TTC549 (cell line): ENCODE data around the gene DAB2IP.
"Not testable (repeated sequence)": the region's sequence is repeated elsewhere in the genome, so short reads cannot be mapped to it uniquely, and the experiment has no call there.

Source experiments
- FAIRE-seq: peaks from 2 replicates; lab custom pipeline; 2012; peaks lifted over from hg19 to GRCh38; lab: Jason Lieb, UNC

Gene DAB2IP

DNA sequence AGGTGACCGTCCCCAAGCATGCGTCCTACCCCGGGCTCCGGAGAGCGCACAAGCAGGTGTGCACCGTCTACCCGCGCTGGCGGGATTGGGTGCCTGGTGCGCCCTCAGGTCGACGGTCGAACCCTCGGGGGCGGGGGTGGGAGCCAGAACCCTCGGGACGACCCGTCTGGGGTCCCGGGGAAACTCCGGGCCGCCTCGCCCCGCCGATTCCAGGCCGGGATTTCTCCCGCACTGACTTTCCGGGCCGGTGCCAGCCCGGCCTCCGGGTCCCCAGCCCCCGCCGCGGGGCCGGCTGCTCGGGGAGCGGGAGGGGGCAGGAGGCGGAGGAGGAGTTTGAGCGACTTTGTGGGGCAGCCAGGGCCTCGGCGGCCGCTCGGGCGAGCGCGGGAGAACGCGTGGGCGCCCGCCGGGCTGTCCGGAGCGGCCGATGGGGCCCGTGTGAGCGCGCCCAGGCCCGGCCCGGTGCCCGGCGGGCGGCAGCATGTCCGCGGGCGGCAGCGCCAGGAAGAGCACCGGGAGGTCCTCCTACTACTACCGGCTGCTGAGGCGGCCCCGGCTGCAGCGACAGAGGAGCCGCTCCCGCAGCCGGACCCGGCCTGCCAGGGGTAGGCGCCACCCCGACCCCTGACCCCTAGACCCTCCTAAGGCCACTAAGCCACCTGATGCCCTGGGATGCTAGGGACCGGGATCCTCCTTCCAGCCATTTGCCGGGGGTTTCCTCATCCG is at the start of gene DAB2IP:
Gene DAB2IP, plus strand, starts transcription at position 340 of the 726 bp plus-strand sequence. Its CDS starts 142 bp downstream, at position 482.
- no peak for FAIRE-seq

DNA sequence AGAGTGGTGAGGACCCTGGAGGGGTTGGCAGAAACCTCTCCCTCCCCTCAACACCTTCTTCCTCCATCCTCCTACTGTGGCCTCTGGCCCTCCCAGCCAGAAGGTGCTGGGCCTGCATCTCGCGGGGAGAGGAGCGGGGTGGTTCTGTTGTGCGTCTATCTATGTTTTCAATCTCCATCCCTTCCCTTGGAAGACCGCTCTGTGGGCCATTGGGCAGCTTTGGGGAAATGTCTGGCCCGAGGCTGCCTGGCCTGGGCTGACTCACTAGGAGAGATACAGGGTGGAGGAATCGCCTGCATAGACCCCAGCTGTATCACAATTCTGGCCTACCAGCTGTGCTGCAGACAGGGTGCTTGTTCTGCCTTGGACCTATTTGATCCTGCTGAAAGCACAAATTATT is 48.4 kb upstream of the DAB2IP start:
- no peak for FAIRE-seq

DNA sequence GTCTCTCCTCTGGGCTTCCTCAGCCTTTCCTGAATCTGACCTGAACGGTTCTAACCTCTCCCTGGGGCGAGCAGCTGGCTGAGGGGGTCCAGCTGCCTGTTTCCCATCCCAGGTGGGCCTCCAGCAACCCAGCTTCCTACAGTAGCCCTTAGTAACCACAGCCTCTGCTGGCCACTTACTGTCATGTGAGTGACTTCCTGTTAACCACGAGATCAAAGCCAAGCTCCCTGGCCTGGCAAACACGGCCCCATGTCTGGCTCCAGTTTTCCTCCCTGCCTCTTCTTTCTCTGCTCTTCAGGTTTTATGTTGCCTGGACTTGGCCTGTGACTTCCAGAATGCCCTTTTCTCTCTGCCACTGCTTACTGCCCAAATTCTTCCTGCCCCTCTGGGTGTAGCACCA is 47.2 kb upstream of the DAB2IP start:
- FAIRE-seq: no peak

DNA sequence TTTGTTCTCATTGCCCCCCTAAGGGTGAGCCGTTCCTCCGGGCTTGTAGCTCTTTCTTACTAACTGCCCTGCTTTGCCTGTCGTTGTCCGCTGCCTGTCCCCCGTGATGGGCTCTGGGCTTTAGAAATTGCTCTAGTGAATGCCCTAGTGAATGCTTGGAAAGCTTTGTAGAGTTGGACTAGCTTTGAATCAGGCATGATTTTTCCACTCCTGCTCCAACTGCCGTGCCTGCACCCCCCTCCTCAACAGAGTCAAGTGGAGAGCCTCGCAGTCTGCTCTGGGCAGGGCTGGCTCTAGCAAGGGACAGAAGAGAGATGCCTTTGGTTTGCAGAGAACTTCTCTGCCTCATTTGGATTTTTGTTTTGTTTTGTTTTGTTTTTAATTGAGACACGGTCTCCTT is 46.8 kb upstream of the DAB2IP start:
- no peak for FAIRE-seq

DNA sequence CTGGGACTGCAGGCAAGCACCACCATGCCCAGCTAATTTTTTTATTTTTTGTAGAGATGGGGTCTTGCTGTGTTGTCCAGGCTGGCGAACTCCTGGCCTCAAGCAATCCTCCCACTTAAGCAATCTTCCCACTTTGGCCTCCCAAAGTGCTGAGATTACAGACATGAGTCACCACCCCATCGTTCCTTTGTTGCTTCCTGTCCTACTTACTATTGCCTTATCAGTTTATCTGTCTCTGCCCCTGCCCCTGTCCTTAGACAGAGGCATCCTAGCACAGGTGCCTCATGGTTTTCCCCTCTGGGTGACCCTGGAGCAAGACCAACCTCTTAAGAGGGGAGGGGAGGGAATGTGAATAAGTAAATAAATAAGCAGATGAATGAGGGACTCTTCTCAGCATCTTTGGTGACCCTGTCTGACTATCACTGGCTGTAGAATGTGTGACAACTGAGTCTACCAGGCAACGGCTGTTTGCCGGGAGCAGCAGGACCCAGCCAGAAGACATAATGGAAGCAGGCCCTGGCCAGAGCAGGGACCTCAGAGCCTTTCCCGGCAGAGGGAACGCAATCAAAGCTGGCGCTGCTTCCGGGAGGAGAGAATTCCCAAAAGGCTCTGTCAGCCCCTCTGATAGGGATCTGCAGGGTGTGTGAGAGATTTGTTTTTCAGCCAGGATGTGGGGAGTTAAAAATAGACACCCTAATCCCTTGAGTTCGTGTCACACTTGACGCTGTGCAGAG is 43.8 kb upstream of the DAB2IP start:
- no peak for FAIRE-seq

DNA sequence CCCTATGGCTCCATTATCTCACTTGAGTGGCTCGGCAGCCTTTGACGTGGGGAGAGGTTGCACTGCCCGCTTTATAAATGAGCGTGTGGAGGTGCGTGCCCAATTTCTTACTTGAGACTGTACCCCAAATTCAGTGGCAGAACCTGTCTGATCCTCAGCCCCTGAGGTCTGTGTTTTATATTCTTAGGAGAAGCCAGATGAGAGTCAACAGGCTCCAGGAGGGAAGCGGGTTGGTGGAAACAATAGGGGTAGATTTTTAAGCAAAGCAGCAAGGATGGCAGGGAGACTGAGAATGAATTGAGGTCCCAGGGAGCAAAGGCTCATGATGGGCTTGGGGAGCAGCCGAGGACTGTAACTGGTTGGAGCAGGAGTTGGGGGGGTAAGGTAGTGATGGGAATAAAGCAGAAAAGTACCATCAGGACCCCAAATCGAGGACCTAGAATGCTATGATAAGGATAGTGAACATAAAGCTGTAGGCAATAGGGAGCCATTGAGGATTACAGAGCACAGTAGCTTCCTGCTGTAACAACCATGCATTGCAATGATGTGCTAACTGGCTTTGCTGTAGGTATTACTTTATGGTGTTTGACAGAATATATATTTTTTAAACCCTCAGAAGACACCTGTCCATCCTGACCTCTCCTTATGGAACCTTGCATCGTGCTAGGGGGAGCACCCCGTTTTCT is 43.1 kb upstream of the DAB2IP start:
- no peak for FAIRE-seq

DNA sequence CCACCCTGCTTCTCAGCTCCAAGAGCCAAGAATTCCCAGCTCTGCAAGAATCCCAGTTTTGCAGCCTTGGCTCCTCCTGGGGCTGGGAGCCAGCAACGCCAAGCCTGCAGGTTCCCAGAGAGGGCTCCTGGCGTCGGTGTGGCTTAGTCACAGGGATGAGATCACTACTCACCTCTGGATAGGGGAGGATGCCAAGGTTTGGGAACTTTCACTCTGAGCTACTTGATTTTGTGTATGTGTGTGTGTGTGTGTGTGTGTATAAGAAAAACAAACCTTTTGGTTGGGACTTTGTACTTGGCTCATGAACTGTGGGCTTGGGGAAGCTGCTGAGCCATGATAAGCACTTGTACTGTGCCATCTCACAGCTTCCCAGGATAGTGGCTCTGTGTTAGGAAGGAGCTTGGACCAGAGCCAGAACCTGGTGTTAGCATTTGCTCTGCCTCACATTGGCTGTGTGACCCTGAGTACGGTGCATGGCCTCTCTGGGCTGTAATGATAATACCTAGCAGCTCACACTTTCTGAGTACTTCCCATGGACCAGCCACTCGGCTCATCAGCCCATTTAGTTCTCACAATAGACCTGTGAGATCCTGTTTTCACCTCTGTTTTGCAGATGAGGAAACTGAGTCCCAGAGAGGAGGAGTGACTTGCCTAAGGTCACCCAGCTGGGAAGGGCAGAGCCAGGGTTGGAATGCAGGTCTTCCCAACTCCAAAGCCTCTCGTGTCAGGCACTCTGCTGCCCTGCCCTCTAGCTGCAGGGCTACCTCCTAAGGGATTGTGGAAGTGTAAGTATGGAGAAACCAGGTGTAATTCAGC is 41.4 kb upstream of the DAB2IP start:
- FAIRE-seq: no peak

DNA sequence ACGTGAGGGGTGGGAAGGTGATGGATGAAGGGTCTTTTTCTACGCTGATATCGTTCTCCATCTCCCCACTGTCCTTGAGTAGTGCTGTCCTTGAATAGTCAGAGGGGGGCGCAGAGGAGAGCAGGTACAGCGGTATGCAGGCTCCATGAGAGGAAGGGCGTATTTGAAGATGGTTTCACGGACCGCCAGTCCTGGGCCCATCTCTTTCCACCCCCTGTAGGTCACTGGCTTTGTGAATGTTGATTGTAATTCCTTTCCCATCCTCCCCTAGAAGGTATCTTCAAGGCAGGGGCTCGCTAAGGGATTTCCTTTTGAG is 40.8 kb upstream of the DAB2IP start:
- FAIRE-seq: no peak

DNA sequence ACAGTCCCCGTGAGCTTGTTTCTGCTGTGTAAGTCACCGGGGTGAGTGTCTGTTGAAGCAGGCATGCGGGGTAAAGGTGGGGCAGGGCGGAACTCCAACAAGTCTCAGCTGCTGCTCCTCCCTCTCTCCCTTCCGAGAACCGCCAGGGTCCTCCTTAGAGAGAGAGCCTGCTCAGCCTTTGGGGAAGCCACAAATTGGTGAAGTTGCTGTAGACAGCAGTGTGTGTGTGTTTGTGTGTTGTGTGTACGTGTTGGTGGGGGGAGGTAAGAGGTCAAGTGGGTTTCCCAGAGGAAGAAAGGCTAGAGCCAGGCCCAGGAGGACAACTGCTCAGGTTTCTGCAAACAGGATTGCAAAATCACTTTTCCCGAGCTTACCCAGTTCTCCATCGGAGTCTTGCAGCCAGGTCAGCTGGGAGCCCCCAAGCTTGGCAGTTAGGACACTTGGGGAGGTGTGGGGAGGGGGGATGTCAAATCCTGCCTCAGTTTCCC is 38.9 kb upstream of the DAB2IP start:
- no peak for FAIRE-seq

DNA sequence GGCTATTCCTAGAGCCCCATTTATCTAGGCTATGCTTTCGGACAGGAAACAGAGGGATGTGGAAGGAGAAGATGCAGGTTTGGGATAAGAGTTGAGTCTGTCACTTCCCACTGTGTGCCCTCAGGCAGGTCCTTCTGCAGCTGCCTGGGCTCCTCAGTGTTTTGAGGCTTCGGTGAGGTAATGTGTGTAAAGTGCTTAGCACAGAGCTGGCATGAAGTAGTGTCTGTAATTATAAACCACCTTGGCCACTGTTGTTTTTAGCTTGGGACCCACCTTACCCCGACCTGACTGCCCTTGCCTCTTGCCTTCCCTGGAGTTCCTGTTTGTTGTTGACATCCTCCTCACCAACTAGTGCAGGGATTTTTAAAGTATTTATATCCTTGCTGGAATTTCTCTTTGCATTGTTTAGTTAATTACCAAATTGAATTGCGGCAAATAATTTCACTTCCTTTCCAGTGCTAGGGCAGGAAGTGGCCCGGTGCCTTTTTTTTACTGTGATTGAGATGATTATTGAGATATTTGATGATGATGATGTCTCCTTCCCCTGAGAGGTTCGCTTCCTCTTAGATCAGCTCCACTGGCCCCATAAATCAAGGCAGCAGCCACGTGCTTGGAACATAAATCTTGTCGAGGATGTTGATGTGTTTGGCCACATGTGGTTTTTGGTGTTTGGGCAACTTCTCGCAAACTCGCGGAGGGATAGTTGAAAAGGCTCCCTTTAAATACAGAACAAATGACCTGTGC is 38.3 kb upstream of the DAB2IP start:
- FAIRE-seq: no peak

DNA sequence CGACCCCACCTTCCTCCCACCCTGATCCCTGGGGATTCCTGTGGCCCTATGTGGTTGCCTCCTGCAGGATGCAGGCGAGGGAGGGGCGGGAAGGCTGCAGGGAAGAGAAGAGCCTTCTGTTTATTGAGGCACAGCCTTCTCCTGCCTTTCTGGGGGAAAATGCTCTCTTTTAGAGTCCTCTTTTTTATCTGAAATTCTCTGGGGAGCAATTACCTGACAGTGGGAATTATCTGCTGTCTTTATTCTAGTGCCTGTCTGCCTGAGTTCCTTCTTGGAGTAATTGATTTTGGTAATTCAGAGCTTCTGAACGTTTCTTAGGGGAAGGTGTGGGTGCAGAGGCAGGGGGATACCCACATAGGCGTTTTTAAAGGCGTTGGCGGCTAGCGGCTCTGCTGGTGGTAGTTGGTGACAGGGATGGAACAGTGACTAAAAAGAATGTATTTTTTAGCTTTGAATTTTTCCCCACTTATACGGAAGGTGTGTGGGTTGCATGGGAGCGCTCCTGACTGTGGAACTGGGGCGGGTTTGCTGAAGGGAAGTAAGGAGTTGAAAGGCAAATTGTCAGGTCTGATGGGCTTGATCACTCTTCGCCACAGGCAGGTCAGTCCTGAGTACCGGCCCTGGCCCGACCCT is 35.2 kb upstream of the DAB2IP start:
- no peak for FAIRE-seq

DNA sequence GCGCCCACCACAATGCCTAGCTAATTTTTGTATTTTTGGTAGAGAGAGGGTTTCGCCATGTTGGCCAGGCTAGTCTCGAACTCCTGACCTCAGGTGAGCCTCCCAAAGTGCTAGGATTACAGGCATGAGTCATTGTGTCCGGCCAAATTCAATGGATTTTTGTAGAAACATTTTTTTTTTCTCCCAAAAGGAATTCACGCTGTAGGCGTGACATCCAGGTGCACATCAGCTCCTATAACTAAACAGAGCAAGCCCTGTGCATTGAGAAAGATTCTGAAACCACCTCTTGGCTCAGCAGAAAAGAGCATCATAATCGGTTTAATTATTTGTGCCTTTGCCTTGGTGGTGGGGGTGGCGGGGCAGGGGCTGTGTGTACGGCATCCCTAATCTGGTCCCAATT is 32.9 kb upstream of the DAB2IP start:
- no peak for FAIRE-seq

DNA sequence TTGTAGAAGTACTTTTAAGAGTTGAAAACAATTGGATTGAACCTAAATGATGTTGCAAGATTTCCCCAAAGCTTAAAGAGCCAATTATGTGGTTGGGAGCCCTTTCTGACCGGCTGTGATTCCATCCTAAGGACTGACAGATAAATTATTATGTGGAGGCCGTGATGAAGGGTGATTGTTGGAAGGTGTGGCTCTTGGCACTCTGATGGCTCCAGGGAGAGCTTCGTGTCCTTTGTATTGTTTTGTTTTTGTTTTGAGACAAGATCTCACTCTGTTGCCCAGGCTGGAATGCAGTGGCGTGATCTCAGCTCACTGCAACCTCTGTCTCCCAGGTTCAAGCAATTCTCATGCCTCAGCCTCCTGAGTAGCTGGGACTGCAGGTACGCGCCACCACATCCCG is 32.5 kb upstream of the DAB2IP start:
- FAIRE-seq: not testable (repeated sequence)

DNA sequence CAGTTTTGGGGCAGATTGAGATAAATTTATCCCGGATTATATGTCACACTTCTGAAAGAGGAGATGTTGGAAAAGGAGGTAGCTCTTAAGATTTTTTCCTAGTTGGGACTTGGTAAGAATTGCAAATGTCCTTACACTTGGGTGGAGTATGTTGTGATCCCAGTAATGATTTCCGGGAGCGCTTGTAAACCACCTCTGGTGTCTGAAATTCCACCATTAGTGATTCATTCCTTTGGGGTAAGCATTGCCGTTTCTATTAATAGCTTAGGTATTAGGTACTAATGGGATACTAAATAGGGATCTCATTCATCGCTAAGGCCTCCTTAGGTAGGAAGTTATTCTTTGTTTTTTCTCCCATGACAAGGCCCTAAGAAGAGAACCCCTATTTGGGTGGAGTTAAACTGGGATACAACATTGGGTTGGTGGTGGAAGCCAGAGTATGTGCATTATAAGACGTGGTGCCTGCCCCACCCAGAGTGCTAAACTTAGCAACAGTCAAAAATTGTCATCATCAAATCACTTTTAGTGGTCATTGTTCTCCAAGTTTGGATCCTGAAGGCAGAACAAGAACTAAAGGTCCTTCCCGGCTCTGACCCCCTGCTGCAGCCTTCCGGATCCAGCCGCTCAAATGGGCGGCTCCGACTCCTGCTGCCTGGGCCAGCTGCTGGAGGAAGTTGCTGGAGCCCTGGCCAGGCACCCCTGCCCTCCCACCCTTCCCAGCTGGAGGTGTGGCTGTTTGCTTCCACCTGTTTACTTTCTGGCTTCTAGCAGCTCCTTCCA is 31.7 kb upstream of the DAB2IP start:
- FAIRE-seq: no peak

DNA sequence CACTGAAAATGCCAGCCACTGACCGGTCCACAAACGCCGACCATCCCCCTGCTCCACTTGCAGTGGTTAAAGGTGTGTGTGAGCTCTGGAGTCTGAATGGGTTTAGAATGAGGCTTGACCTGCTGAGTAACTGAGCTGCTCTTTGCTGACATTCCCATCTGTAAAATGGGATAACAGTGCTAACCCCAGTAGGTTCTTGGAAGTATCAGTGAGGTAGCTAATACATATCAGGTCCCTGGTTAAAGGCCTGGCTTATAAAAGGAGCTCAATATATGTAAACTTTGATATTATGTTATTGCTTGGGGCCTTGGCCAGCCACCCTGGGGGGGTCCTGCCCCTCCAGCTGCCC is 31.1 kb upstream of the DAB2IP start:
- no peak for FAIRE-seq

DNA sequence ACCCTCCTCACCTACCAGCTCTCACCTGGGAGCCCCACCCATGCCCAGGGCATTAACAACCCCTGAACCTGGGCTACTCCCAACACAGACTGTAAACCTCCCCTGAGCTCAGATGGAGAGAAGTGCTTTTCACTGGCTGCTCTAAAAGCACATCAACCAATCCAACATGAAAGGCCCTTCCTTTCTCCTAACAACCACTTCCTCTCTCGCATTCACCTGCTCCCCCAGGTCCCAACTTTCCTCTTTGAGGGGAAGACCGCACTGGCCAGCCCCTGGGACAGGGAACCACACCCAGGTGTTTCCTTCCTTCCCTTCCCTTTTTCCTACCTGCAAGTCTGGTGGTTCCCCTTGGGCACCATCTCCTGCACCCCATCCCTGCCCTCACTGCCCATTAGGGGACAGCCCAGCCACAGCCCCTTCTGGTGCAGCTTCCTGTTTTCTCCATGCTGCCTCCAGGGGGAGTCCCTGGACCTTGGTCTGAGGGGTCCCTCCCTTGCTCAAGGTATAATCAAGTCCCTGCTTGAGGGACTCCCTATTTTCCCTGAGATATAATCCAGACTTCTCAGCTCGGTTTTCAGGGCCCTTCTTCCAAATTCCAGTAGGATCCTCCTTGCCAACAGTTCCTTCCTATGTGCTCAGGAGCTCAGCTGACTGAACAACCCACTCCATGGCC is 30.5 kb upstream of the DAB2IP start:
- no peak for FAIRE-seq

DNA sequence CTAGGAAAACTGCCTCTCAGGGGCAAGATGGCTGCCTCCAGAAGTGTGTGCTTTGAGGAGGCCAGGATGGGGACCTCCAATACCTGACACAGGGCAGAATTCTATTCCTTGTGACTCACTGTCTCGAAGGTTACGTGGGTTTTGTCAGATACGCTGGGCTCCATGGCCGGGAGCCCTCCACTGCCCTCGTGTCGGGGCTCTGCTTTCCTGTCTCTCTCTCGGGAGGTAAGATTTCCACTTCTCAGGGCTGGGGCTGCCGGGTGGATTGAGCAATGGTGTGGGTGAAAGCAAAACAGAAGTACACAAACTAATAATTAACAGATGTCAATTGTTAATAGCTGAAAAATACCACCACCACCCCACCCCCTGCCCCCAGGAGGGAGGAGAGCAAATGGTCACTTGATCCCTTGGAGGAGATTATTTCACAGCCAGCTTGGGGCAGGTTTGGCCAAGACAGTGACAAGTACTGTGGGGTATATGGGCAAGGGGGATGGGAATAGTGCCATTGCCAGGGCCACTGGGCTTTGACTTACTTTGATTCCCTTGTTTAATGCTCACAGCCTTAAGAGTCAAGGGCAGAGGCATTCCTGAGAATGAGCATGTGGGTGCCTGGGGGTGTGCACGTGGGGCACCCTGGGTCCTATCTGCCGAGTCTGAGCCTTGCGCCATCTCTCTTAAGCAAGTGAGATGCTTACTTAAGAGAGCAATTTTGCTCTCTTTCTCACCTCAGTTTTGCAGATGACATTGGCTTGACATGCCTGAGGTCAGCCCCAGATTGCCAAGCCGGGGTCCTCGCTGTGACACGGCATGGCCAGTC is 28.8 kb upstream of the DAB2IP start:
- FAIRE-seq: no peak

DNA sequence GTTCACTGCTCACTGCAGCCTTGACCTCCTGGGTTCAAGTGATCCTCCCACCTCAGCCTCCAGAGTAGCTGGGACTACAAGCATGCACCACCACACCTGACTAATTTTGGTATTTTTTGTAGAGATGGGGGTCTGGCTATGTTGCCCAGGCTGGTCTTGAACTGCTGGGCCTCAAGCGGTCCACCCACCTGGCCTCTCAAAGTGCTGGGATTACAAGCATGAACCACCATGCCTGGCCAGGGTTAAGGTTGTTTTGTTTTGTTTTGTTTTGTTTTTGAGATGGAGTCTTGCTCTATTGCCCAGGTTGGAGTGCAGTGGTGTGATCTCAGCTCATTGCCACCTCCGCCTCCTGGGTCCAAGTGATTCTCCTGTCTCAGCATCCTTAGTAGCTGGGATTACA is 28.0 kb upstream of the DAB2IP start:
- not testable (repeated sequence) for FAIRE-seq

DNA sequence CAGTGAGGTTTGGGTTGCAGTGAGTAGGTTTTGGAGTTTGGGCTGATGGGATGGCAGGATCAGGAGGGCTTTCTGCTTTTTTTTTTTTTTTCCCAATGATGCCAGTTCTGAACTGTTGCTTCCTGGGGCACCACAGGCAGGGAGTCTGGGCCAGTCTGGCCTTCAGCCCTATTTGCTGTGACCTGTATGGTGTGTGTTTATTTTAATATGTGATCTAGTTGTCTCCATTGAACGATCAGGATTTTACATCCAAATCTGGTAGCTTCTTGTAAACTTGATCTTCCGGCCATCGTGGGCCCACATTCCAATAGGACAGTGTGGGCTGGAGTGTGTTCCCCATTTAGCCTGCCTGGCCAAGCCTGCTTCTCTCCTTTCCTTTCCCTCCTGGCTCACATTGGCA is 25.8 kb upstream of the DAB2IP start:
- FAIRE-seq: no peak
